GM12892 (cell line): Measurements from ENCODE around the gene ZNF286A.

Experiments
- POLR2A ChIP-seq: IDR thresholded peaks from 2 replicates; pipeline ENCODE4 v1.6.1; 2011; ENCODE audit warnings: low read depth, low read length, control low read depth
- POLR2AphosphoS5 ChIP-seq: IDR thresholded peaks from 2 replicates; pipeline ENCODE4 v1.6.1; 2011; ENCODE audit warnings: low read depth, low read length, control low read depth

GRCh38 chr17:15744074-15744676, 44.6 kb downstream of the ZNF286A start:
- TF ChIP-seq POLR2A (no peak), POLR2AphosphoS5 (no peak)
